HepG2 (cell line): ENCODE measurements around the gene ZBTB7C. TPM values are rescaled to one million over a fixed set of nuclear protein-coding genes. Genes with fewer than 3 reads are reported as not detected.

Source experiments
- BATF2 ChIP-seq: sonication (generic); formaldehyde crosslinking; IDR thresholded peaks from 2 replicates; pipeline ENCODE4 v1.8.0; 2022; ENCODE audit warnings: mild to moderate bottlenecking, missing genetic modification reagents, moderate library complexity
- GTF3A ChIP-seq: sonication (generic); formaldehyde crosslinking; conservative IDR thresholded peaks from 2 replicates; pipeline ENCODE4 v1.4.0; 2020; ENCODE audit warnings: mild to moderate bottlenecking, missing genetic modification reagents
- HMGXB4 ChIP-seq, 2 experiments: sonication (generic) in 1 of 2; formaldehyde crosslinking in 1 of 2; IDR thresholded peaks; 2 replicates each; pipeline versions ENCODE4 v1.4.0 to v1.6.1; 2018 to 2020; ENCODE audit warnings: missing genetic modification reagents in 2 of 2, borderline replicate concordance in 1 of 2, low read depth in 1 of 2, mild to moderate bottlenecking in 1 of 2, missing biosample characterization in 1 of 2
- NR2F1 ChIP-seq, 2 experiments: fragments of 450-650 bp in 1 of 2; formaldehyde crosslinking in 1 of 2; IDR thresholded peaks; 2 replicates each; pipeline versions ENCODE4 v1.5.0 to v1.6.1; 2016 to 2020; ENCODE audit warnings: mild to moderate bottlenecking in 1 of 2, missing compliant biosample characterization in 1 of 2, missing genetic modification reagents in 1 of 2, moderate library complexity in 1 of 2
- PRPF4 ChIP-seq: fragments of 200-400 bp; formaldehyde crosslinking; IDR thresholded peaks from 2 replicates; pipeline ENCODE4 v1.6.1; 2016; ENCODE audit warnings: low read length, low read depth; ENCODE audit not compliant: poor library complexity, severe bottlenecking
- THAP9 ChIP-seq: sonication (generic); formaldehyde crosslinking; IDR thresholded peaks from 2 replicates; pipeline ENCODE4; 2020; ENCODE audit warnings: missing genetic modification reagents, mild to moderate bottlenecking, borderline replicate concordance
- ZBTB2 ChIP-seq: sonication (generic); formaldehyde crosslinking; IDR thresholded peaks from 2 replicates; pipeline ENCODE4 v1.8.0; 2022; ENCODE audit warnings: low read depth, missing genetic modification reagents
- ZMAT3 ChIP-seq: sonication (generic); formaldehyde crosslinking; conservative IDR thresholded peaks from 2 replicates; pipeline ENCODE4 v1.7.0; 2021; ENCODE audit warnings: missing genetic modification reagents
- ZNF232 ChIP-seq: sonication (generic); formaldehyde crosslinking; IDR thresholded peaks from 2 replicates; pipeline ENCODE4 v1.4.0; 2020; ENCODE audit warnings: missing genetic modification reagents, borderline replicate concordance
- ZNF709 ChIP-seq: sonication (generic); formaldehyde crosslinking; IDR thresholded peaks from 2 replicates; pipeline ENCODE4 v1.5.0; 2020; ENCODE audit warnings: mild to moderate bottlenecking, missing genetic modification reagents
- ZSCAN25 ChIP-seq: sonication (generic); formaldehyde crosslinking; IDR thresholded peaks from 2 replicates; pipeline ENCODE4 v1.8.0; 2022; ENCODE audit warnings: mild to moderate bottlenecking, missing genetic modification reagents
- ZSCAN5A ChIP-seq: sonication (generic); formaldehyde crosslinking; IDR thresholded peaks from 2 replicates; pipeline ENCODE4 v1.8.0; 2022; ENCODE audit warnings: mild to moderate bottlenecking, missing genetic modification reagents, borderline replicate concordance
- polyA plus RNA-seq, 8 experiments: library from polyadenylated mRNA; depleted of rRNA in 3 of 8; stranded (reverse) in 7 of 8; unstranded in 1 of 8; fragments of >200 nt; fragmentation: Illumina TruSeq in 4 of 8; extraction: Trizol in 4 of 8; gene quantifications; 2 replicates each; pipeline versions ENCODE4 v1.2.1 to v1.2.3, GENCODE V29; 2011 to 2016; ENCODE audit warnings: low read depth in 4 of 8, missing spikeins in 1 of 8, mixed read lengths in 1 of 8; ENCODE audit not compliant: insufficient read depth in 1 of 8
- total RNA-seq, 5 experiments: library from RNA; depleted of rRNA; stranded (reverse); fragments of >200 nt; fragmentation: Illumina TruSeq; extraction: Trizol; gene quantifications; 2 replicates each; pipeline ENCODE4 v1.2.3, GENCODE V29; 2016; ENCODE audit warnings: low read depth in 1 of 5

ZBTB7C gene
- total and polyA plus RNA-seq, 2 of the 13 experiments (the other 11 are each of a cell fraction or from before 2014, with no cell fraction given): 0.01 to 0.04 TPM

- TF ChIP-seq BATF2 (CRISPR knock-in tag) (no peak), HMGXB4 (CRISPR knock-in tag; IDR thresholded peaks at IDR 0.05; ENCODE audit: borderline replicate concordance in 1 of 2, low read depth in 1 of 2) (no peak), PRPF4 (no peak), GTF3A (no peak), ZBTB2 (no peak), ZNF709 (CRISPR knock-in tag) (no peak), ZSCAN25 (CRISPR knock-in tag) (no peak), NR2F1 (CRISPR knock-in tag; IDR thresholded peaks at IDR 0.05) (no peak), THAP9 (no peak), ZMAT3 (CRISPR knock-in tag) (no peak), ZNF232 (CRISPR knock-in tag) (no peak), ZSCAN5A (CRISPR knock-in tag) (no peak)
These were observed 408.5 kb downstream of the ZBTB7C start (continued) for GRCh38 chr18:48000701-48001100.
